ENCODE measurements around the gene RAD51B. TPM values are rescaled to one million over a fixed set of nuclear protein-coding genes. Genes with fewer than 3 reads are reported as not detected.

The RAD51B gene
- total RNA-seq, 2 donors from 2014 or later = 9.3 to 12.1 TPM

DNA sequence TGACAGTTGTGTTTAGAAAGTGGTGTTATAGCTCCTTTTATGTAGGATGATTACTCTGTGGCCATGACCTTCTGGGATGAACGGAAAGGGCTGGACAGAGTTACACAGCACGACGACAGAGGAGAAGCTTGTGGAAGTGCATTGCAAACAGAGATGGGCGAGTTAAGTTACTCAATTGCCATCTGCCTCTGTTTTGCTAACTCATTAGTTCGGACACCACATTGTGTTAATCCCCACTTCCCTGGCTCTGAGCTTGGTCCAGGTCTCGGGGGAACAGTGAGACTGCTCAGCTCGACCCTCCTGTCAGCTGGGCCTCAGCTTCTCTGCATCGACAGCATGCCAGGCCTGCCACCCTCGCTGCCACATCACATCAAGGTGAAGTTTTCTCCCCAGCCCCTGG is 565.3 kb downstream of the RAD51B start:
- ATAC-seq (ENCODE audit: insufficient number of reproducible peaks, low FRiP score, low read depth) (no peak), DNase-seq (ENCODE audit: low spot score) (no peak)
- no peaks in the 10 kb centered on the region for H3K27me3 ChIP-seq (replicated peaks; ENCODE audit: insufficient read depth)
- no peaks in the 10 kb centered on the region for H3K36me3 ChIP-seq
- no peak overlapping the region for H3K4me3 ChIP-seq
- peaks cover 25 to 60% of the 10 kb centered on the region in 2 donors for H3K4me1 ChIP-seq (ENCODE audit: control insufficient read depth in 1 of 2, low read depth in 2 of 2)
- no peak for TF ChIP-seq CTCF (IDR thresholded peaks at IDR 0.05)
- no peaks in the 10 kb centered on the region for H3K9me3 ChIP-seq
- peak overlapping the region; percentile 60 to 74 for H3K27ac ChIP-seq

DNA sequence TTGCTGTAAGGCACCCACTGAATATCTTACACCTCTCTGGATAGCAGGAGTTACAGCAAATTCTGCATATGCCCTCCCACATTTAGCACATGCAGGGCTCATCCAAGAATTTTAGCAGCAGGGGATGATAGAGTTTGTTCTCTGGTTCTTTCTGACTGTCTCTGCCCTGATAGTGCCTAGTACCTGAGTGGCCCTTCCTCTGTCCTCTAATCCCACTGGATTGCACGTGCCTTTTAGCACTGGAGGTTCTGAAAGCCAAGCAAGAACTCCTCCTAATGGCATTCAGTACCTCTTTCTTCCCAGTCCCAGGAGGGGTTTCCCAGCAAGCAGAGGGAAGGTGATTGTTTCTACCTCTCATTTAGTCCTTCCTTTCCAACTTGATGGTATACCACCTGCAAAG is 566.9 kb downstream of the RAD51B start:
- no peak for TF ChIP-seq CTCF (IDR thresholded peaks at IDR 0.05)
- ATAC-seq (ENCODE audit: insufficient number of reproducible peaks, low FRiP score, low read depth) (no peak), DNase-seq (ENCODE audit: low spot score) (no peak)
- Histone ChIP-seq H3K27ac (no peak overlapping the region), H3K4me3 (no peak overlapping the region), H3K9me3 (no peaks in the 10 kb centered on the region), H3K36me3 (no peaks in the 10 kb centered on the region), H3K4me1 (ENCODE audit: control insufficient read depth in 1 of 2, low read depth in 2 of 2) (peaks cover 24 to 62% of the 10 kb centered on the region in 2 donors), H3K27me3 (replicated peaks; ENCODE audit: insufficient read depth) (no peaks in the 10 kb centered on the region)

GRCh38 chr14:68386950-68387779 is 567.6 kb downstream of the RAD51B start:
- Histone ChIP-seq H3K27me3 (replicated peaks; ENCODE audit: insufficient read depth) (no peaks in the 10 kb centered on the region), H3K27ac (no peak overlapping the region), H3K4me3 (no peak overlapping the region), H3K4me1 (ENCODE audit: control insufficient read depth in 1 of 2, low read depth in 2 of 2) (peaks cover 29 to 64% of the 10 kb centered on the region in 2 donors), H3K36me3 (no peaks in the 10 kb centered on the region), H3K9me3 (no peaks in the 10 kb centered on the region)
- no peak for TF ChIP-seq CTCF (IDR thresholded peaks at IDR 0.05)
- ATAC-seq (ENCODE audit: insufficient number of reproducible peaks, low FRiP score, low read depth) (no peak), DNase-seq (ENCODE audit: low spot score) (no peak)

DNA sequence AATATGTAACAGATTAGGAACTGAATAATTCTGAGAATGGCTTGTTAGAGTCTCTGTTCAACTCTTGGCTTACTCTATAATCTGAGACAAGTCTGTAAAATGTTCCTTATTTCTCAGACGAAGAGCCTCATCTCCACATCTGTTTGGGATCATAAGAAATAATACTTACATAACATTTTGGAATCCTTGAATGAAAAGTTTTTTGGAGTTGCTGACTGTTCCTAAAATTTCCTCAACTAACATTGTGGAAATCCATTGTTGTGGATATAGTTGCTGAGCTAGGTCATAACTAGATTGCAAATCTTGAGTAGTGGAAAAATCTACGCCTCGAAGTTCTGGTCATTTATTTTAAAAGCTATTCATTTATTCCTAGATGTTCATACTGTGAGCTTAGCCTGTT is 570.4 kb downstream of the RAD51B start:
- ATAC-seq (ENCODE audit: insufficient number of reproducible peaks, low FRiP score, low read depth) (no peak), DNase-seq (ENCODE audit: low spot score) (no peak)
- Histone ChIP-seq H3K4me3 (no peak overlapping the region), H3K9me3 (no peaks in the 10 kb centered on the region), H3K36me3 (no peaks in the 10 kb centered on the region), H3K27me3 (replicated peaks; ENCODE audit: insufficient read depth) (no peaks in the 10 kb centered on the region), H3K4me1 (ENCODE audit: control insufficient read depth in 1 of 2, low read depth in 2 of 2) (peaks cover 48 to 74% of the 10 kb centered on the region in 2 donors), H3K27ac (peak overlapping the region; percentile 70 to 76)
- no peak for TF ChIP-seq CTCF (IDR thresholded peaks at IDR 0.05)

DNA sequence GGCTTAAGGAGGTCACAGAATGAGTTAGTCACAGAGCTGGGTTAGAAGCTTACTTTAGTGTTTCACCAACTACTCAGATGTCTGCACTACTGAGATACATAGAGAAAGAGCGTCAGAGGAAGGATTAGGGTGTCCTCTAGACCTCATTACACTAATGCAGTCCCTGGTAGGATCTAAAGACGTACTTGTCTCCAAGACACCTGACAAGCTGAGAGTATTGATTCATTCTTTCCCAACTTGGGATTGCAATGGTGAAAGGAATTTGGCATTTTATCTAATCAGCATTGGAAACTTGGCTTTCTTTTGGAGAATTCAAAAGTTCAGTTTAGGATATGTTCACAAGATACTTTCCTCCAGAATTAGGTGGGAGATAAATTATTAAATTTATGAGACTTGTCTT is 571.2 kb downstream of the RAD51B start:
- Histone ChIP-seq H3K4me1 (ENCODE audit: control insufficient read depth in 1 of 2, low read depth in 2 of 2) (peaks cover 52 to 76% of the 10 kb centered on the region in 2 donors), H3K27me3 (replicated peaks; ENCODE audit: insufficient read depth) (no peaks in the 10 kb centered on the region), H3K27ac (peak overlapping the region; percentile 70 to 76), H3K4me3 (no peak overlapping the region), H3K36me3 (no peaks in the 10 kb centered on the region), H3K9me3 (no peaks in the 10 kb centered on the region)
- DNase-seq (ENCODE audit: low spot score) (no peak), ATAC-seq (ENCODE audit: insufficient number of reproducible peaks, low FRiP score, low read depth) (no peak)
- no peak for TF ChIP-seq CTCF (IDR thresholded peaks at IDR 0.05)

Data from thoracic aorta (tissue), 2 donors.